Measurements from ENCODE around the gene AHCTF1. TPM values are rescaled to one million over a fixed set of nuclear protein-coding genes. Genes with fewer than 3 reads are reported as not detected.

The AHCTF1 gene
- total RNA-seq, 1 experiment from 2014 or later: 42.3 TPM

DNA sequence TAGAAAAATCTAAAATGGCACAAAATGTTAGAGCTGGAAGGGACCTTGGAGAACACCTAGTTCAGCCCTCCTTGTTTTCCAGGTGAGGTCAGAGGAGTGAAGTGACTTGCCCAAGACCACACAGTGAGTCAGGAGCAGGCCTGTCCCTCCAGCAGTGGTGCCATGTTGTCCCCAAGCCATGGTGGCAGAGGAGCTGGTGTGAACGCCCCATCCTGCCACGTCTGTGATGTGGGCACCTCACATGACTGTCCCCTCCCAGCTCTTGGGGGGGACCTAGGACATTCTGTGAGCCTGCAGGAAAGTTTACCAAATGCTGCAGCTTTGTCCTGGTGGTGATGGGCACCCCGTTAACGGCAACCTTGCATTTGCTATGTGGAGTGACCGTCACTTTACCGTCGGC lies 141.4 kb downstream of the AHCTF1 start:
- Mint-ChIP-seq H3K9me3 (ENCODE audit: unreplicated experiment) (no peaks in the 10 kb centered on the region), H3K27me3 (ENCODE audit: insufficient read depth, unreplicated experiment) (no peaks in the 10 kb centered on the region), H3K4me1 (ENCODE audit: low read depth, unreplicated experiment) (peaks cover 7% of the 10 kb centered on the region), H3K27ac (ENCODE audit: unreplicated experiment) (no peak overlapping the region), H3K4me3 (ENCODE audit: unreplicated experiment) (no peak overlapping the region), H3K36me3 (ENCODE audit: insufficient read depth, unreplicated experiment) (no peaks in the 10 kb centered on the region)
- CTCF ChIA-PET: no interaction called here
- intact Hi-C loops (cut with micrococcal nuclease; ENCODE audit: unreplicated experiment): no loop called here
- no peak for DNase-seq
- Histone ChIP-seq H3K4me3 (ENCODE audit: low read depth, low read length) (no peak overlapping the region), H3K9me3 (no peaks in the 10 kb centered on the region), H3K36me3 (ENCODE audit: control insufficient read depth, insufficient read depth, low read length) (no peaks in the 10 kb centered on the region), H3K4me1 (no peaks in the 10 kb centered on the region), H3K27me3 (replicated peaks; ENCODE audit: control insufficient read depth, insufficient read depth, low read length) (no peaks in the 10 kb centered on the region)
- TF ChIP-seq, protein P1, sequence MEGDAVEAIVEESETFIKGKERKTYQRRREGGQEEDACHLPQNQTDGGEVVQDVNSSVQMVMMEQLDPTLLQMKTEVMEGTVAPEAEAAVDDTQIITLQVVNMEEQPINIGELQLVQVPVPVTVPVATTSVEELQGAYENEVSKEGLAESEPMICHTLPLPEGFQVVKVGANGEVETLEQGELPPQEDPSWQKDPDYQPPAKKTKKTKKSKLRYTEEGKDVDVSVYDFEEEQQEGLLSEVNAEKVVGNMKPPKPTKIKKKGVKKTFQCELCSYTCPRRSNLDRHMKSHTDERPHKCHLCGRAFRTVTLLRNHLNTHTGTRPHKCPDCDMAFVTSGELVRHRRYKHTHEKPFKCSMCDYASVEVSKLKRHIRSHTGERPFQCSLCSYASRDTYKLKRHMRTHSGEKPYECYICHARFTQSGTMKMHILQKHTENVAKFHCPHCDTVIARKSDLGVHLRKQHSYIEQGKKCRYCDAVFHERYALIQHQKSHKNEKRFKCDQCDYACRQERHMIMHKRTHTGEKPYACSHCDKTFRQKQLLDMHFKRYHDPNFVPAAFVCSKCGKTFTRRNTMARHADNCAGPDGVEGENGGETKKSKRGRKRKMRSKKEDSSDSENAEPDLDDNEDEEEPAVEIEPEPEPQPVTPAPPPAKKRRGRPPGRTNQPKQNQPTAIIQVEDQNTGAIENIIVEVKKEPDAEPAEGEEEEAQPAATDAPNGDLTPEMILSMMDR (IDR thresholded peaks at IDR 0.05; ENCODE audit: insufficient read depth in 1 of 2, low read depth in 1 of 2, low read length in 1 of 2, severe bottlenecking in 1 of 2, unreplicated experiment in 1 of 2): no peak
- POLR2A ChIA-PET: no interaction called here
- no TSS peak for BruUV-seq (replicated peaks)

DNA sequence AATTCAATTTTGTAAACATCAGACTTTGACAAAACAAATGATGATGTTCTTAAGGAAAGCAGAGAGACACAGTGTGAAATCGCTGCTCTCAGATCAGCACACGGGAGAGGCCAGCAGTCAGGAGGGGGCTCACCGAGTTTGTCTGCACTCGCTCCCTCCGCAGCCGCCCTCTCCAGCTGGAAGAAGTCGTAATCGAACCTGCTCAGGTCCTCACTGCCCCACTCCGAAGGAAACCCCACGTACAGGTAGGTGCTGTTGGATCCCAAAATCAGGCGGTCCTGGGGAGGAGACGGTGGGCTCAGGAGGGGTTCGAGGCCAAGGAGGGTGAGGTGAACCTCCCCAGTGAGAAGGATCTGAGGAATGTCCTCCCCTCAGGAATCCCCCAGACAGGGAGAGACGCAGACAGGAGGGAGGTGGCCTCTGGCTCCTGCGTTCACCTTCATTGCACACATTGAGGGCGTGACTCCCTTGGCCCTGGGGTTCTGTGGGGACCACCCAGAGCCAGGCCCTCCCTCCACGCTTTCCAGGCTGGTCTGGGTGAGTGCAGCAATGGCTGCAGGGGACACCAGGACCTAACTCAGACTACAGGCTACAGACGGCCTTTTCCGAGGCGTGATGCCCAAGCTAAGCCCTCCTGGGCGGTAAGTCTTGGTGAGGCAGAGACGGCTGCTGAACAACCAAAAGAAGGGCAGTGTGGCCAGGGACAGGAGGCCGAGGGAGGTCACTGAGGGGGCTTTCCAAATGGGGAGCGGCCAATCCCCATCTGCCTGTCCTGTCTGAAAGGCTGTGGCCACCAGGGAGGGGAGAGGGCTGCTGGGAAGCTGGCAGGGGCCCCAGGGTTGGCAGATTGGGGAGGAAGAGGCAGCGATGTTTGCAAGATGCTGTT lies 142.1 kb downstream of the AHCTF1 start:
- TF ChIP-seq, protein P1 (IDR thresholded peaks at IDR 0.05; ENCODE audit: insufficient read depth in 1 of 2, low read depth in 1 of 2, low read length in 1 of 2, severe bottlenecking in 1 of 2, unreplicated experiment in 1 of 2): no peak

More for the DNA sequence above, 142.1 kb downstream of the AHCTF1 start:
- POLR2A ChIA-PET: no interaction called here
- H3K27me3 ChIP-seq (replicated peaks; ENCODE audit: control insufficient read depth, insufficient read depth, low read length): no peaks in the 10 kb centered on the region
- Mint-ChIP-seq H3K27me3 (ENCODE audit: insufficient read depth, unreplicated experiment) (no peaks in the 10 kb centered on the region), H3K27ac (ENCODE audit: unreplicated experiment) (no peak overlapping the region), H3K36me3 (ENCODE audit: insufficient read depth, unreplicated experiment) (no peaks in the 10 kb centered on the region), H3K9me3 (ENCODE audit: unreplicated experiment) (no peaks in the 10 kb centered on the region), H3K4me1 (ENCODE audit: low read depth, unreplicated experiment) (peaks cover 7% of the 10 kb centered on the region), H3K4me3 (ENCODE audit: unreplicated experiment) (no peak overlapping the region)
- CTCF ChIA-PET: no interaction called here
- no peaks in the 10 kb centered on the region for H3K9me3 ChIP-seq
- BruUV-seq (replicated peaks): no TSS peak
- intact Hi-C loops (cut with micrococcal nuclease; ENCODE audit: unreplicated experiment): no loop called here
- no peak for DNase-seq
- H3K4me1 ChIP-seq: no peaks in the 10 kb centered on the region
- H3K4me3 ChIP-seq (ENCODE audit: low read depth, low read length): no peak overlapping the region
- H3K36me3 ChIP-seq (ENCODE audit: control insufficient read depth, insufficient read depth, low read length): no peaks in the 10 kb centered on the region

Other genes starting within 250 kb of the AHCTF1 start
- 26.1 and 28.7 TPM in 2 replicates for gene SCCPDH, start 207.5 kb downstream of the AHCTF1 start, total RNA-seq (2022)
- gene ZNF695, start 76.1 kb upstream of the AHCTF1 start, total RNA-seq (2022): 24.7 and 25.2 TPM in 2 replicates
- gene ZNF670, start 146.9 kb upstream of the AHCTF1 start, total RNA-seq (2022): 5.8 and 6.0 TPM in 2 replicates
- gene ZNF669, start 172.4 kb upstream of the AHCTF1 start, total RNA-seq (2022): 8.3 and 9.1 TPM in 2 replicates
- 47.5 and 52.9 TPM in 2 replicates for gene ZNF124, start 240.1 kb upstream of the AHCTF1 start, total RNA-seq (2022)

All from Caco-2 (cell line).